Stimulated activated CD8-positive, alpha-beta memory T cell treated with anti-CD3 and anti-CD28 coated beads, Interleukin-2, amount 100 ng/mL, for 1 hour (primary cell): Measurements from ENCODE around the gene CDKN2D.
A peak's percentile ranks its signal among the peaks of the same experiment; 100 is the strongest.
"Not testable (repeated sequence)": the region's sequence is repeated elsewhere in the genome, so short reads cannot be mapped to it uniquely, and the experiment has no call there.

Experiments
- DNase-seq, 2 donors: peaks; one replicate each; pipeline ENCODE4 v3.0.0-alpha.2; 2020; ENCODE audit warnings: low read depth in 2 of 2

The CDKN2D gene

GRCh38 chr19:10551698-10552301, 17.0 kb downstream of the CDKN2D start:
- DNase-seq: no peak

- not testable (repeated sequence) for DNase-seq
These were observed 17.8 kb downstream of the CDKN2D start for GRCh38 chr19:10551006-10551405.

GRCh38 chr19:10550336-10550735, 18.4 kb downstream of the CDKN2D start:
- no peak for DNase-seq

- DNase-seq: no peak
These were observed 19.0 kb downstream of the CDKN2D start for GRCh38 chr19:10549733-10550132.

GRCh38 chr19:10548746-10549276, 20.0 kb downstream of the CDKN2D start:
- DNase-seq: no peak

GRCh38 chr19:10546817-10547216, 22.0 kb downstream of the CDKN2D start:
- no peak for DNase-seq

- DNase-seq: no peak
These were observed 24.0 kb downstream of the CDKN2D start for GRCh38 chr19:10544753-10545251.

- no peak for DNase-seq
These were observed 24.5 kb downstream of the CDKN2D start for GRCh38 chr19:10544242-10544752.

GRCh38 chr19:10543420-10544241, 25.1 kb downstream of the CDKN2D start, which contains the start of gene ATG4D:
TSS of gene ATG4D (plus strand) at chr19:10543904. CDS start at chr19:10544091, 187 bp downstream.
- DNase-seq: peak; percentile 52 to 68

- DNase-seq: no peak
These were observed 25.7 kb downstream of the CDKN2D start for GRCh38 chr19:10543059-10543419.

GRCh38 chr19:10539016-10539415, 29.8 kb downstream of the CDKN2D start:
- not testable (repeated sequence) for DNase-seq

GRCh38 chr19:10538204-10538983, 30.4 kb downstream of the CDKN2D start:
- no peak for DNase-seq

- DNase-seq: no peak
These were observed 31.1 kb downstream of the CDKN2D start for GRCh38 chr19:10537668-10538067.

- no peak for DNase-seq
These were observed 33.2 kb downstream of the CDKN2D start for GRCh38 chr19:10535613-10536012.

GRCh38 chr19:10533646-10534386, 35.0 kb downstream of the CDKN2D start:
- no peak for DNase-seq

- no peak for DNase-seq
These were observed 36.3 kb downstream of the CDKN2D start for GRCh38 chr19:10532457-10532856.

- not testable (repeated sequence) for DNase-seq
These were observed 41.9 kb downstream of the CDKN2D start for GRCh38 chr19:10526887-10527286.

- no peak for DNase-seq
These were observed 43.1 kb downstream of the CDKN2D start for GRCh38 chr19:10525636-10526035.

GRCh38 chr19:10523135-10523636, 45.6 kb downstream of the CDKN2D start:
- no peak for DNase-seq

- DNase-seq: no peak
These were observed 47.2 kb downstream of the CDKN2D start for GRCh38 chr19:10521461-10522171.
